Sigmoid colon (tissue), 7 donors: ENCODE measurements around the gene SARM1. TPM values are rescaled to one million over a fixed set of nuclear protein-coding genes. Genes with fewer than 3 reads are reported as not detected.
A peak's percentile ranks its signal among the peaks of the same experiment; 100 is the strongest.

Experiments used
- DNase-seq: peaks from one replicate; pipeline ENCODE4 v3.0.0-alpha.2; 2019
- H3K27ac ChIP-seq, 4 donors: fragments of 200-600 bp; sonication (generic); one replicate each; pipeline ENCODE4 v1.5.1; 2016 to 2019; ENCODE audit warnings: mild to moderate bottlenecking in 1 of 4
- H3K27me3 ChIP-seq, 3 donors: fragments of 200-600 bp; sonication (generic); one replicate each; pipeline ENCODE4 v1.5.1; 2019; ENCODE audit warnings: mild to moderate bottlenecking in 1 of 3
- H3K36me3 ChIP-seq, 4 donors: fragments of 200-600 bp; sonication (generic); one replicate each; pipeline ENCODE4 v1.5.1; 2016 to 2019
- H3K4me1 ChIP-seq, 4 donors: fragments of 200-600 bp; sonication (generic); one replicate each; pipeline ENCODE4 v1.5.1; 2017 to 2019
- H3K4me3 ChIP-seq, 4 donors: fragments of 200-600 bp; sonication (generic); one replicate each; pipeline ENCODE4 v1.5.1; 2017 to 2019; ENCODE audit warnings: mild to moderate bottlenecking in 2 of 4, moderate library complexity in 1 of 4
- H3K9me3 ChIP-seq, 4 donors: fragments of 200-600 bp in 3 of 4; sonication (generic) in 3 of 4; one replicate each; pipeline versions ENCODE4 v1.5.1 to v1.6.1; 2013 to 2019
- EP300 ChIP-seq, 4 donors: sonication (generic); formaldehyde crosslinking; IDR thresholded peaks; one replicate each; pipeline ENCODE4 v1.6.1; 2017; ENCODE audit warnings: antibody characterized with exemption in 4 of 4
- POLR2A ChIP-seq, 2 donors: fragments of 450-650 bp; IDR thresholded peaks; one replicate each; pipeline ENCODE4 v1.6.1; 2016; ENCODE audit warnings: antibody characterized with exemption in 2 of 2, mild to moderate bottlenecking in 2 of 2, moderate library complexity in 2 of 2
- POLR2AphosphoS5 ChIP-seq, 4 donors: sonication (generic); formaldehyde crosslinking; IDR thresholded peaks; one replicate each; pipeline ENCODE4 v1.6.1; 2017; ENCODE audit warnings: antibody characterized with exemption in 4 of 4
- WGBS, 2 donors: extraction: QIAGEN DNeasy Blood & Tissue Kit; methylation state at CpG; one replicate each; pipeline ENCODE4 v1.1.7; 2013; 5-methylcytosine and 5-hydroxymethylcytosine counted together
- intact Hi-C: fragments of 100-400 bp; cut with DNase I; formaldehyde crosslinking; loops from one replicate; pipeline ENCODE4 v1.15.1; 2023
- polyA plus RNA-seq, 3 donors: library from polyadenylated mRNA; stranded (reverse); fragments of 200-250 nt; gene quantifications; one replicate each; pipeline ENCODE4 v1.2.3, GENCODE V29; 2013
- total RNA-seq, 4 donors: library from RNA; depleted of rRNA; stranded (reverse); fragments of >200 nt; gene quantifications; one replicate each; pipeline ENCODE4 v1.1.0, GENCODE V29; 2016
- TF ChIP-seq, protein P1 (sequence below), 4 experiments: fragments of 450-650 bp in 3 of 4; fragments of 200-600 bp in 1 of 4; IDR thresholded peaks; one replicate each; pipeline ENCODE4 v1.5.1; 2016 to 2019; ENCODE audit warnings: antibody characterized with exemption in 4 of 4, mild to moderate bottlenecking in 3 of 4, moderate library complexity in 2 of 4
- donor health status: healthy with polysubstance abuse.
- donor health status: Bipolar disorder and iron deficiency.
- donor health status: healthy.

SARM1 gene
- total RNA-seq: 10 to 100 TPM in 2 of 4 donors, 1 to 10 TPM in 2; 7.7 to 13.3 (median 10.1) TPM
- 10 to 100 TPM in 1 of 3 donors, 1 to 10 TPM in 2; 3.5 to 10.2 (median 6.0) TPM for polyA plus RNA-seq

DNA sequence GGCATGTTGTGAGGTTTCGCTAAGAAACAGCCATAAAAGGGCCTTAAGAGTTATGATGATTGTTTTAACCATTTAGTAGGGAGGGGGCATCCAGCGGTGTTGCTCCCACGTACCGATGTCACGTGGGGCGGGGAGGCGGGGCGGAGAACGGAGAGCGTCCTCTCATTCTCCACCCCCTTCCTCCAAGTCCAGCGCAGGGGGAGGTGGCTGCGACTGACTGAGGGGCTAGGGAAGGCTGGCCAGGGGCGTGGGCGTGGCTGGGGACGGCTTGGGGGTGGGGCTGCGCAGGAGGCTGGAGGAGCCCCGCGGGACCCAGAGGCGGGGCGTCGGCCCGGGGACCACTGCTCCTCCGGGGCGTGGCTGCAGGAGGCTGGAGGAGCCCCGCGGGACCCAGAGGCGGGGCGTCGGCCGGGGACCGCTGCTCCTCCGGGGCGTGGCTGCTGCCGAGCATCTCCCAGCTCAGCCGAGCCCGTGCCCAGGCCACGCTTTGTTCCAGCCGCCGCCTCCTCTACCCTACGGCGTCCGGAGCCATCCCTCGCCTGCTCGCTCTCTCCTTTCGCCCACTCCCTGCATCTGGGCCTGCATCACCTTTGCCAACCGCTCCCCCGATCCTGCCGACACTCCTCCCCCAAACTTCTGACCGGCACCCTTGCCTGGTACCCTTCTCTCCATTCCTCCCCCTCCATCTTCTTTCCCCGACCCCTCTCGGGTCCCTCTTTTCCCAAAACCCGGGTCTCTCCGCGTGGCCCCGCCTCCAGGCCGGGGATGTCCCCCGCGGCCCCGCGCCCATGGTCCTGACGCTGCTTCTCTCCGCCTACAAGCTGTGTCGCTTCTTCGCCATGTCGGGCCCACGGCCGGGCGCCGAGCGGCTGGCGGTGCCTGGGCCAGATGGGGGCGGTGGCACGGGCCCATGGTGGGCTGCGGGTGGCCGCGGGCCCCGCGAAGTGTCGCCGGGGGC is at the start of gene SARM1:
SARM1 (plus strand) TSS at position 450 of the 958 bp plus-strand sequence; CDS start at position 789, 339 bp downstream.
- WGBS, 2 donors: 1 to 2% methylated on average over 80 of the region's 80 CpGs
- Histone ChIP-seq H3K36me3 (no peaks in the 10 kb centered on the region), H3K9me3 (no peaks in the 10 kb centered on the region), H3K27ac (peak within 1 kb of the TSS; percentile 76 to 82 (median 79)), H3K27me3 (no peaks in the 10 kb centered on the region), H3K4me3 (peak within 1 kb of the TSS; percentile 43 to 66 (median 63)), H3K4me1 (peaks cover 0 to 31% (median 29%) of the 10 kb centered on the region in 4 donors)
- intact Hi-C loops: no loop called here
- peak; percentile 95 for DNase-seq
- peak in 2 of 4 donors; percentile 14 to 26 for TF ChIP-seq POLR2AphosphoS5 (IDR thresholded peaks at IDR 0.05)
- TF ChIP-seq EP300 (IDR thresholded peaks at IDR 0.05): no peak

DNA sequence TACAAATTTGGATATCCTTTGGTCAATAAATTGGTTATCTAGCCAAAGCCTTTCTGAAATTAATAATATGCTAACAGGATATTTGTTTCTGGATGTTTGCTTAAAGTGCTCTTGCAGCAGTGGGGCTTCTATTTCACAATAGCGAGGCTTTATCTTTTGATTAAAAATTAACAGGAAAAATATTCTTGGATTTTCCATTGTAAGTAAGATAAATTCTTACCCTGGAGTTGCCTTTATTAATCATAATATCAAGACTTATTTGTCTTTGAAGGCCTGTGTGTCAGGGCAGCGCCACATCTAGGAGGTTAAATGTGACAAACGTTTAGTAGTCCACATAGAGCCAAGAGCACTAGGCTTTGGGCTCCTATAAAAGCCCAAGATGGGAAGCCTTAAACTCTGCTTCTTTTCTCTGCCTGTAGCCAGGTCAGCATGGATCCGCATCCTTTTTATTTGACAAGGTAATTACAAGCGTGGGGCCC is 47.2 kb upstream of the SARM1 start:
- peaks cover 0 to 10% (median 8%) of the 10 kb centered on the region in 4 donors for H3K4me1 ChIP-seq
- WGBS, 2 donors: 71 to 84% methylated on average over 5 of the region's 5 CpGs
- no peak overlapping the region for H3K27ac ChIP-seq
- intact Hi-C loops: no loop called here
- TF ChIP-seq, protein P1, sequence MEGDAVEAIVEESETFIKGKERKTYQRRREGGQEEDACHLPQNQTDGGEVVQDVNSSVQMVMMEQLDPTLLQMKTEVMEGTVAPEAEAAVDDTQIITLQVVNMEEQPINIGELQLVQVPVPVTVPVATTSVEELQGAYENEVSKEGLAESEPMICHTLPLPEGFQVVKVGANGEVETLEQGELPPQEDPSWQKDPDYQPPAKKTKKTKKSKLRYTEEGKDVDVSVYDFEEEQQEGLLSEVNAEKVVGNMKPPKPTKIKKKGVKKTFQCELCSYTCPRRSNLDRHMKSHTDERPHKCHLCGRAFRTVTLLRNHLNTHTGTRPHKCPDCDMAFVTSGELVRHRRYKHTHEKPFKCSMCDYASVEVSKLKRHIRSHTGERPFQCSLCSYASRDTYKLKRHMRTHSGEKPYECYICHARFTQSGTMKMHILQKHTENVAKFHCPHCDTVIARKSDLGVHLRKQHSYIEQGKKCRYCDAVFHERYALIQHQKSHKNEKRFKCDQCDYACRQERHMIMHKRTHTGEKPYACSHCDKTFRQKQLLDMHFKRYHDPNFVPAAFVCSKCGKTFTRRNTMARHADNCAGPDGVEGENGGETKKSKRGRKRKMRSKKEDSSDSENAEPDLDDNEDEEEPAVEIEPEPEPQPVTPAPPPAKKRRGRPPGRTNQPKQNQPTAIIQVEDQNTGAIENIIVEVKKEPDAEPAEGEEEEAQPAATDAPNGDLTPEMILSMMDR (IDR thresholded peaks at IDR 0.05): no peak
- TF ChIP-seq EP300 (IDR thresholded peaks at IDR 0.05): no peak
- no peak for TF ChIP-seq POLR2AphosphoS5 (IDR thresholded peaks at IDR 0.05)
- no peak for TF ChIP-seq POLR2A (IDR thresholded peaks at IDR 0.05)
- peaks cover 3 to 29% (median 9%) of the 10 kb centered on the region in 4 donors for H3K36me3 ChIP-seq
- no peak for DNase-seq
- no peaks in the 10 kb centered on the region for H3K9me3 ChIP-seq
- H3K27me3 ChIP-seq: no peaks in the 10 kb centered on the region
- no peak overlapping the region for H3K4me3 ChIP-seq

DNA sequence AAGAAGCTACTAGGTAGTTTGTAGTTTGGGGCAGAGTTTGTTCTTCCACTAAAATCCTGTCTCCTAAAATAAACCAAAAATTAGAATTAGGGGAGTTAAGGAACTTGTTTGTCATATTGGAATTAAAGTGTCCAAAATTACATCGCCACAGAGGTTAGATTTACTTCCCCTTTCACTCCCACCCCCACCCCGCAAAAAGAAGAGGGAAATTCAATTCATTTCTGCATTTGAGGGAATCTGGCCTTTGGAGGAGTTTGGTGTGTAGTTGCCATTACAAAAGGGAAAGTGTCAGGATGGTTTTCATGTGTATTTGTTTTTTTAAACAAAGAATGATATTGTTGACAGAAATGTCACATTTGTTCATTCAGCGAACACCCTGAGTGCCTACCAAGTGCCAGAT is 46.7 kb upstream of the SARM1 start:
- no peaks in the 10 kb centered on the region for H3K27me3 ChIP-seq
- intact Hi-C loops: no loop called here
- DNase-seq: no peak
- peaks cover 0 to 5% (median 4%) of the 10 kb centered on the region in 4 donors for H3K4me1 ChIP-seq
- peaks cover 6 to 34% (median 11%) of the 10 kb centered on the region in 4 donors for H3K36me3 ChIP-seq
- whole genome bisulfite sequencing, 2 donors: 78 to 90% methylated on average over 3 of the region's 3 CpGs
- TF ChIP-seq POLR2AphosphoS5 (IDR thresholded peaks at IDR 0.05): no peak
- TF ChIP-seq, protein P1 (IDR thresholded peaks at IDR 0.05): no peak
- no peak overlapping the region for H3K4me3 ChIP-seq
- no peaks in the 10 kb centered on the region for H3K9me3 ChIP-seq
- H3K27ac ChIP-seq: no peak overlapping the region

DNA sequence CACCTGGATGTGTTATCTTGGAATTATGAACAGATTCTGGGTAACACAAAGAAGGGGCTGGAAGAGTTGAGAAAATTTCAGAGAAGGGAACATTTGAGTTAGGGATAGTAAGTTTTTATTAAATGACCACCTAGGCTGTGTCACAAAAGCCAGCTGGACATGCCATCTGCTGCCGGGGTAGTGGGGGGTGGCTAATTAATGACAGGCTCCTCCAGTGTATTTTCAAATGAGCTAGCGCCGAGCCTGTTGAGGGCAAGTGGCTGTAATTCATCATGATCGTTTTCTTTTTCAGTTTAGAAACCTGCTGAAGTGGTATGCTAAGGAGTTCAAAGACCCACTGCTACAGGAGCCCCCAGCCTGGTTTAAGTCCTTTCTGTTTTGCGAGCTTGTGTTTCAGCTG is 46.3 kb upstream of the SARM1 start:
- TF ChIP-seq, protein P1 (IDR thresholded peaks at IDR 0.05): no peak
- TF ChIP-seq POLR2A (IDR thresholded peaks at IDR 0.05) (no peak), POLR2AphosphoS5 (IDR thresholded peaks at IDR 0.05) (no peak), EP300 (IDR thresholded peaks at IDR 0.05) (no peak)
- Histone ChIP-seq H3K27me3 (no peaks in the 10 kb centered on the region), H3K36me3 (peaks cover 6 to 38% (median 12%) of the 10 kb centered on the region in 4 donors), H3K9me3 (no peaks in the 10 kb centered on the region), H3K4me1 (peaks cover 0 to under 1% (median under 1%) of the 10 kb centered on the region in 4 donors), H3K27ac (no peak overlapping the region), H3K4me3 (no peak overlapping the region)
- no peak for DNase-seq
- WGBS, 2 donors: 77 to 82% methylated on average over 5 of the region's 5 CpGs
- intact Hi-C loops: no loop called here

DNA sequence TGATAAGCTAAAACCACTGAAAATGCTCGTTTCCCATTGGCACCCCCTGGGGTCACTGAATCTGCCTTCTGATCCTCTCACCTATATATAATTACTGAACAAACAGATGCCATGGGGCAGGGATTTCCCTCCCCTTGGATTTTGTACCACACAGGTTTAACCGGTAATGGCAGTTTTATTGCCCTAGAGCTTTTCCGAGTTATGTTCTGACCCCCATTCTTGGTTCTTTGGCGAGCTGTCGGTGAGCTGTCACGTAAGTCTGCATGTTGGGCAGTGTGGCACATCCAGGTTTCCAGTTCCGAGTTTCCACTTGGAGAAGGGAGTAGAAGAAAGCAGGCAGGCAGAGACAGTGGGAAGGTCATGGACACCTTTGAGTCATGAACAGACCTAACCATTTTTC is 45.4 kb upstream of the SARM1 start:
- WGBS, 2 donors: 25 to 70% methylated on average over 7 of the region's 7 CpGs
- Histone ChIP-seq H3K4me1 (no peaks in the 10 kb centered on the region), H3K27me3 (no peaks in the 10 kb centered on the region), H3K9me3 (no peaks in the 10 kb centered on the region), H3K27ac (no peak overlapping the region), H3K4me3 (no peak overlapping the region), H3K36me3 (peaks cover 14 to 47% (median 21%) of the 10 kb centered on the region in 4 donors)
- TF ChIP-seq POLR2A (IDR thresholded peaks at IDR 0.05) (no peak), POLR2AphosphoS5 (IDR thresholded peaks at IDR 0.05) (no peak), EP300 (IDR thresholded peaks at IDR 0.05) (no peak)
- TF ChIP-seq, protein P1 (IDR thresholded peaks at IDR 0.05): no peak
- peak; percentile 9 for DNase-seq
- intact Hi-C loops: no loop called here
